Purkinje cell (primary cell): ENCODE data around the gene DUSP22. TPM values are rescaled to one million over a fixed set of nuclear protein-coding genes. Genes with fewer than 3 reads are reported as not detected.

Source experiments
- polyA plus RNA-seq: library from polyadenylated mRNA; unstranded; fragments of >200 nt; fragmentation: Nextera tagmentation; gene quantifications from 2 replicates; pipeline ENCODE4 v1.2.1, GENCODE V29; 2014

Gene DUSP22
- polyA plus RNA-seq: 2.5 and 4.0 TPM in 2 replicates

GRCh38 chr6:291697-292505 lies at the start of gene DUSP22:
Gene DUSP22 (plus strand): TSS chr6:292487. CDS start chr6:292540, 53 bp downstream.

GRCh38 chr6:391559-392440 lies 99.5 kb downstream of the DUSP22 start, which contains the start of gene IRF4:
Gene IRF4 (plus strand): TSS chr6:391752. CDS start chr6:393153, 1,401 bp downstream.

Other genes starting within 250 kb of the DUSP22 start
- not detected in 2 replicates for gene IRF4, start 99.3 kb downstream of the DUSP22 start, polyA plus RNA-seq